Prostate gland (tissue), 2 donors: ENCODE data around the gene HMX1.

Source experiments
- POLR2AphosphoS5 ChIP-seq: sonication (generic); formaldehyde crosslinking; IDR thresholded peaks from one replicate; pipeline ENCODE4 v1.6.1; 2017; ENCODE audit warnings: antibody characterized with exemption
- TF ChIP-seq, protein P1 (sequence below), 4 experiments: fragments of 200-600 bp in 2 of 4; fragments of 450-650 bp in 2 of 4; sonication (generic) in 2 of 4; IDR thresholded peaks; 1 replicate in 3 of 4; 2 replicates in 1 of 4; pipeline ENCODE4 v1.5.1; 2016 to 2019; ENCODE audit warnings: antibody characterized with exemption in 4 of 4, mild to moderate bottlenecking in 2 of 4, moderate library complexity in 2 of 4

DNA sequence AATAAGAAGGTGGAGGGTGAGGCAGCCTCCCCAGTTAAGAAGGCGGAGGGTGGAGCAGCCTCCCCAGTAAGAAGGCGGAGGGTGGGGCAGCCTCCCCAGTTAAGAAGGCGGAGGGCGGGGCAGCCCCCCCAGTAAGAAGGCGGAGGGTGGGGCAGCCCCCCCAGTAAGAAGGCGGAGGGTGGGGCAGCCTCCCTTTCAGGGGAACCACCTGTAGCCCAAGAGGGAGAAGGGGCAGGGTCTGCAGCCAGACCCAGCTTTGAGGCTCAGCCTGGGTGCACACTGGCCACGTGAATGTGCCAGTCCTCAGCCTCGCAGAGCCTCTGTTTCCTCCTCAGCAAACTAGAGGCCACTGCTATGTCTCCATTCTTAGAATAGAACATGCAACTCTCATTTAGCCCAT lies 52.6 kb downstream of the HMX1 start:
- TF ChIP-seq, protein P1, sequence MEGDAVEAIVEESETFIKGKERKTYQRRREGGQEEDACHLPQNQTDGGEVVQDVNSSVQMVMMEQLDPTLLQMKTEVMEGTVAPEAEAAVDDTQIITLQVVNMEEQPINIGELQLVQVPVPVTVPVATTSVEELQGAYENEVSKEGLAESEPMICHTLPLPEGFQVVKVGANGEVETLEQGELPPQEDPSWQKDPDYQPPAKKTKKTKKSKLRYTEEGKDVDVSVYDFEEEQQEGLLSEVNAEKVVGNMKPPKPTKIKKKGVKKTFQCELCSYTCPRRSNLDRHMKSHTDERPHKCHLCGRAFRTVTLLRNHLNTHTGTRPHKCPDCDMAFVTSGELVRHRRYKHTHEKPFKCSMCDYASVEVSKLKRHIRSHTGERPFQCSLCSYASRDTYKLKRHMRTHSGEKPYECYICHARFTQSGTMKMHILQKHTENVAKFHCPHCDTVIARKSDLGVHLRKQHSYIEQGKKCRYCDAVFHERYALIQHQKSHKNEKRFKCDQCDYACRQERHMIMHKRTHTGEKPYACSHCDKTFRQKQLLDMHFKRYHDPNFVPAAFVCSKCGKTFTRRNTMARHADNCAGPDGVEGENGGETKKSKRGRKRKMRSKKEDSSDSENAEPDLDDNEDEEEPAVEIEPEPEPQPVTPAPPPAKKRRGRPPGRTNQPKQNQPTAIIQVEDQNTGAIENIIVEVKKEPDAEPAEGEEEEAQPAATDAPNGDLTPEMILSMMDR (IDR thresholded peaks at IDR 0.05): no peak
- no peak for TF ChIP-seq POLR2AphosphoS5
